SK-N-SH treated with all-trans-retinoic acid at 6 μM for 48 hours (cell line): Measurements from ENCODE around the gene ULBP1.

Experiments
- ARNTL ChIP-seq: fragments of 450-650 bp; formaldehyde crosslinking; IDR thresholded peaks from 2 replicates; pipeline ENCODE4 v1.5.0; 2020; ENCODE audit warnings: low read depth, mild to moderate bottlenecking, moderate library complexity, borderline replicate concordance
- CSDC2 ChIP-seq: fragments of 250-450 bp; sonication (Bioruptor Pico); IDR thresholded peaks from 2 replicates; pipeline ENCODE4 v1.5.0; 2020; ENCODE audit warnings: mild to moderate bottlenecking, moderate library complexity
- ISL1 ChIP-seq: fragments of 250-450 bp; sonication (Bioruptor Pico); IDR thresholded peaks from 2 replicates; pipeline ENCODE4 v2.1.2; 2022; ENCODE audit warnings: mild to moderate bottlenecking, moderate library complexity
- OSR1 ChIP-seq: fragments of 250-450 bp; sonication (Bioruptor Pico); IDR thresholded peaks from 2 replicates; pipeline ENCODE4 v1.8.0; 2022; ENCODE audit warnings: moderate library complexity, mild to moderate bottlenecking, inconsistent platforms
- PATZ1 ChIP-seq: fragments of 250-450 bp; sonication (Bioruptor Pico); IDR thresholded peaks from 2 replicates; pipeline ENCODE4 v1.8.0; 2020; ENCODE audit warnings: mild to moderate bottlenecking, moderate library complexity, borderline replicate concordance
- POU6F1 ChIP-seq: fragments of 250-450 bp; sonication (Bioruptor Pico); IDR thresholded peaks from 2 replicates; pipeline ENCODE4 v1.8.0; 2021; ENCODE audit warnings: low read depth, mild to moderate bottlenecking, moderate library complexity, borderline replicate concordance
- RARB ChIP-seq: fragments of 250-450 bp; sonication (Bioruptor Pico); IDR thresholded peaks from 2 replicates; pipeline ENCODE4 v1.8.0; 2021; ENCODE audit warnings: mild to moderate bottlenecking, moderate library complexity
- TOX ChIP-seq: fragments of 250-450 bp; sonication (Bioruptor Pico); IDR thresholded peaks from 2 replicates; pipeline ENCODE4 v1.8.0; 2021; ENCODE audit warnings: mild to moderate bottlenecking, moderate library complexity, borderline replicate concordance
- ZC3H10 ChIP-seq: fragments of 250-450 bp; sonication (Bioruptor Pico); IDR thresholded peaks from 2 replicates; pipeline ENCODE4 v1.5.1; 2021; ENCODE audit warnings: mild to moderate bottlenecking, moderate library complexity
- ZFP3 ChIP-seq: fragments of 250-450 bp; sonication (Bioruptor Pico); IDR thresholded peaks from 2 replicates; pipeline ENCODE4 v1.5.0; 2020; ENCODE audit warnings: mild to moderate bottlenecking, moderate library complexity
- ZFP30 ChIP-seq: fragments of 450-650 bp; formaldehyde crosslinking; IDR thresholded peaks from 2 replicates; pipeline ENCODE4 v1.5.0; 2022; ENCODE audit warnings: mild to moderate bottlenecking, moderate library complexity
- ZNF70 ChIP-seq: fragments of 450-650 bp; formaldehyde crosslinking; IDR thresholded peaks from 2 replicates; pipeline ENCODE4 v1.5.0; 2020; ENCODE audit warnings: mild to moderate bottlenecking, moderate library complexity
- ZNF8 ChIP-seq: fragments of 450-650 bp; formaldehyde crosslinking; IDR thresholded peaks from 2 replicates; pipeline ENCODE4 v1.5.0; 2020; ENCODE audit warnings: mild to moderate bottlenecking, moderate library complexity

GRCh38 chr6:149999636-150000035 lies 35.9 kb downstream of the ULBP1 start:
- no peak for TF ChIP-seq ARNTL (CRISPR knock-in tag)
- TF ChIP-seq ZFP3 (CRISPR knock-in tag), result no peak
- no peak for TF ChIP-seq RARB (CRISPR knock-in tag)
- TF ChIP-seq ZNF8 (CRISPR knock-in tag), result no peak
- TF ChIP-seq PATZ1, result no peak
- TF ChIP-seq ZFP30, result no peak
- no peak for TF ChIP-seq ISL1 (CRISPR knock-in tag)
- no peak for TF ChIP-seq ZNF70 (CRISPR knock-in tag)
- TF ChIP-seq ZC3H10 (CRISPR knock-in tag), result no peak
- TF ChIP-seq OSR1 (CRISPR knock-in tag), result no peak
- no peak for TF ChIP-seq TOX (CRISPR knock-in tag)
- TF ChIP-seq POU6F1, result no peak
- TF ChIP-seq CSDC2 (CRISPR knock-in tag), result no peak
